K562 (cell line): ENCODE measurements around the gene SH3D21. TPM values are rescaled to one million over a fixed set of nuclear protein-coding genes. Genes with fewer than 3 reads are reported as not detected.

Experiments
- BCL6 ChIP-seq: fragments of 250-450 bp; sonication (Bioruptor Pico); IDR thresholded peaks from 2 replicates; pipeline ENCODE4 v1.4.0; 2020
- IRF1 ChIP-seq: sonication (generic); formaldehyde crosslinking; IDR thresholded peaks from 2 replicates; pipeline ENCODE4 v1.8.0; 2022; ENCODE audit warnings: missing genetic modification reagents, mild to moderate bottlenecking, borderline replicate concordance
- JUNB ChIP-seq: fragments of 450-650 bp; formaldehyde crosslinking; conservative IDR thresholded peaks from 2 replicates; pipeline ENCODE4 v1.4.0; 2020; ENCODE audit warnings: mild to moderate bottlenecking
- MNT ChIP-seq, 2 experiments: fragments of 450-650 bp; conservative IDR thresholded peaks; 2 replicates each; pipeline ENCODE4 v1.6.1; 2017; ENCODE audit warnings: mild to moderate bottlenecking in 2 of 2, moderate library complexity in 2 of 2
- TEAD4 ChIP-seq, 2 experiments: sonication (generic) in 1 of 2; formaldehyde crosslinking in 1 of 2; IDR thresholded peaks; 2 replicates each; pipeline versions ENCODE4 v1.6.1 to v1.8.0; 2012 to 2022; ENCODE audit warnings: borderline replicate concordance in 1 of 2, inconsistent platforms in 1 of 2, low read length in 1 of 2, mild to moderate bottlenecking in 1 of 2, missing genetic modification reagents in 1 of 2
- TFE3 ChIP-seq: fragments of 450-650 bp; formaldehyde crosslinking; IDR thresholded peaks from 2 replicates; pipeline ENCODE4 v1.4.0; 2020; ENCODE audit warnings: mild to moderate bottlenecking, mixed read lengths
- THAP12 ChIP-seq: fragments of 250-450 bp; sonication (Bioruptor Pico); IDR thresholded peaks from 2 replicates; pipeline ENCODE4 v1.9.0; 2021; ENCODE audit warnings: mild to moderate bottlenecking, inconsistent platforms
- WHSC1 ChIP-seq: IDR thresholded peaks from one replicate; pipeline ENCODE4 v1.6.1; 2012; ENCODE audit warnings: low read length, control low read depth, inconsistent platforms
- ZNF121 ChIP-seq: sonication (generic); formaldehyde crosslinking; conservative IDR thresholded peaks from 2 replicates; pipeline ENCODE4 v1.8.0; 2022; ENCODE audit warnings: missing genetic modification reagents
- ZNF165 ChIP-seq: fragments of 250-450 bp; sonication (Bioruptor Pico); IDR thresholded peaks from 2 replicates; pipeline ENCODE4 v1.4.0; 2020; ENCODE audit warnings: borderline replicate concordance
- polyA plus RNA-seq, 8 experiments: library from polyadenylated mRNA; depleted of rRNA in 4 of 8; stranded (reverse) in 5 of 8; unstranded in 3 of 8; fragments of >200 nt; fragmentation: Nextera tagmentation in 2 of 8; fragmentation: Illumina TruSeq in 1 of 8; extraction: Ambion mirVana in 2 of 8; extraction: Trizol in 1 of 8; gene quantifications; 2 replicates each; pipeline versions ENCODE4 v1.2.1 to v1.2.3, GENCODE V29; 2011 to 2014; ENCODE audit warnings: inconsistent platforms in 1 of 8, missing spikeins in 1 of 8
- total RNA-seq, 7 experiments: library from RNA; depleted of rRNA in 6 of 7; stranded (reverse); fragments of >200 nt in 6 of 7; fragmentation: Illumina TruSeq in 2 of 7; extraction: Trizol in 2 of 7; gene quantifications; 2 replicates each; pipeline versions ENCODE4 v1.2.1 to v1.2.3, GENCODE V29; 2011 to 2021; ENCODE audit warnings: low replicate concordance in 1 of 7

Gene SH3D21
- total and polyA plus RNA-seq, 9 of the 15 experiments (the other 6 are each of a cell fraction or from before 2014, with no cell fraction given): 0.01 to 4.7 (median 1.8) TPM

- TF ChIP-seq TEAD4 (IDR thresholded peaks at IDR 0.05; ENCODE audit: low read length): no peak
- no peak for TF ChIP-seq TEAD4 (CRISPR knock-in tag; IDR thresholded peaks at IDR 0.05; ENCODE audit: borderline replicate concordance)
- TF ChIP-seq MNT (conservative IDR thresholded peaks at IDR 0.05): no peak
- no peak for TF ChIP-seq THAP12 (CRISPR knock-in tag)
- TF ChIP-seq BCL6 (CRISPR knock-in tag): no peak
- no peak for TF ChIP-seq JUNB
- no peak for TF ChIP-seq ZNF121 (CRISPR knock-in tag)
- TF ChIP-seq WHSC1: no peak
- TF ChIP-seq TFE3 (CRISPR knock-in tag): no peak
- no peak for TF ChIP-seq ZNF165 (CRISPR knock-in tag)
- TF ChIP-seq IRF1: no peak
- TF ChIP-seq, all 486 proteins: peak for 0
These were observed 9.1 kb upstream of the SH3D21 start (continued) for GRCh38 chr1:36297062-36297461.
